H1 (cell line): Measurements from ENCODE around the gene CAMP. TPM values are rescaled to one million over a fixed set of nuclear protein-coding genes. Genes with fewer than 3 reads are reported as not detected.

Experiments used
- ATF2 ChIP-seq: IDR thresholded peaks from 2 replicates; pipeline ENCODE4 v1.6.1; 2012; ENCODE audit warnings: low read length, inconsistent platforms
- CBX5 ChIP-seq: fragments of 300-800, 300-1000 bp; sonication (generic); IDR thresholded peaks from 2 replicates; pipeline ENCODE4 v1.7.1; 2016; ENCODE audit warnings: antibody characterized with exemption, low read length, low read depth
- CBX8 ChIP-seq: fragments of 300-800, 300-1000 bp; sonication (generic); IDR thresholded peaks from 2 replicates; pipeline ENCODE4 v1.7.1; 2016; ENCODE audit warnings: low read depth, low read length, borderline replicate concordance
- EP300 ChIP-seq, 2 experiments: IDR thresholded peaks; 1 replicate in 1 of 2; 2 replicates in 1 of 2; pipeline ENCODE4 v1.6.1; 2011 to 2012; ENCODE audit warnings: low read depth in 2 of 2, low read length in 2 of 2, mild to moderate bottlenecking in 2 of 2, borderline replicate concordance in 1 of 2, inconsistent platforms in 1 of 2, moderate library complexity in 1 of 2
- EZH2 ChIP-seq: fragments of 200-600 bp; sonication (generic); IDR thresholded peaks from 2 replicates; pipeline ENCODE4 v1.7.1; 2012; ENCODE audit warnings: low read depth, mild to moderate bottlenecking, moderate library complexity, low read length, inconsistent platforms; ENCODE audit not compliant: severe bottlenecking
- FOSL1 ChIP-seq: IDR thresholded peaks from 2 replicates; pipeline ENCODE4 v1.6.1; 2011; ENCODE audit warnings: mild to moderate bottlenecking, low read depth, low read length, moderate library complexity; ENCODE audit not compliant: insufficient read depth
- GABPA ChIP-seq: IDR thresholded peaks from 2 replicates; pipeline ENCODE4 v1.6.1; 2011; ENCODE audit warnings: mild to moderate bottlenecking, low read length, moderate library complexity, borderline replicate concordance; ENCODE audit not compliant: insufficient read depth
- HDAC2 ChIP-seq, 2 experiments: fragments of 300-600 bp in 1 of 2; sonication (generic) in 1 of 2; IDR thresholded peaks; 2 replicates each; pipeline ENCODE4 v1.6.1; 2011 to 2012; ENCODE audit warnings: low read depth in 2 of 2, low read length in 2 of 2, mild to moderate bottlenecking in 2 of 2, moderate library complexity in 2 of 2, borderline replicate concordance in 1 of 2, inconsistent platforms in 1 of 2
- JUN ChIP-seq: IDR thresholded peaks from 2 replicates; pipeline ENCODE4 v1.6.1; 2011; ENCODE audit warnings: low read depth, mild to moderate bottlenecking, improper control_type of control experiment, low read length
- JUND ChIP-seq: IDR thresholded peaks from 2 replicates; pipeline ENCODE4 v1.6.1; 2011; ENCODE audit warnings: mild to moderate bottlenecking, improper control_type of control experiment, low read length
- KDM1A ChIP-seq: fragments of 200-600, 300-600 bp; sonication (generic); IDR thresholded peaks from 2 replicates; pipeline ENCODE4 v1.7.1; 2016; ENCODE audit warnings: mild to moderate bottlenecking, low read length, borderline replicate concordance
- MAX ChIP-seq: IDR thresholded peaks from 2 replicates; pipeline ENCODE4 v1.6.1; 2012; ENCODE audit warnings: inconsistent platforms
- POU5F1 ChIP-seq: IDR thresholded peaks from 2 replicates; pipeline ENCODE4 v1.6.1; 2011; ENCODE audit warnings: low read depth, mild to moderate bottlenecking, low read length, moderate library complexity
- RAD21 ChIP-seq, 2 experiments: IDR thresholded peaks in 1 of 2; conservative IDR thresholded peaks in 1 of 2; 2 replicates each; pipeline ENCODE4 v1.6.1; 2011; ENCODE audit warnings: low read depth in 2 of 2, low read length in 2 of 2, improper control_type of control experiment in 1 of 2, inconsistent platforms in 1 of 2, mild to moderate bottlenecking in 1 of 2, moderate library complexity in 1 of 2
- RXRA ChIP-seq: IDR thresholded peaks from 2 replicates; pipeline ENCODE4 v1.6.1; 2011; ENCODE audit warnings: low read depth, mild to moderate bottlenecking, low read length, moderate library complexity; ENCODE audit not compliant: insufficient read depth
- SRF ChIP-seq: IDR thresholded peaks from 2 replicates; pipeline ENCODE4 v1.6.1; 2011; ENCODE audit warnings: mild to moderate bottlenecking, low read depth, low read length, moderate library complexity
- SUZ12 ChIP-seq: fragments of 200-600 bp; sonication (generic); IDR thresholded peaks from 2 replicates; pipeline ENCODE4 v1.6.1; 2012; ENCODE audit warnings: mild to moderate bottlenecking, inconsistent platforms, low read length, moderate library complexity, mixed read lengths
- TCF12 ChIP-seq: IDR thresholded peaks from 2 replicates; pipeline ENCODE4 v1.6.1; 2011; ENCODE audit warnings: low read depth, mild to moderate bottlenecking, low read length
- polyA plus RNA-seq, 7 experiments: library from polyadenylated mRNA; depleted of rRNA in 3 of 7; stranded (reverse) in 5 of 7; unstranded in 2 of 7; fragments of >200 nt in 5 of 7; fragments of 200-250 nt in 2 of 7; gene quantifications; 1 replicate in 5 of 7; 2 replicates in 1 of 7; 4 replicates in 1 of 7; pipeline versions ENCODE4 v1.2.1 to v1.2.3, GENCODE V29; 2011 to 2013; ENCODE audit warnings: missing spikeins in 2 of 7, mixed read lengths in 2 of 7
- total RNA-seq: library from RNA; stranded (reverse); fragmentation: NEBNext Ultra II Directional; extraction: Animal tissue kit (Norgen Biotek cat#: 25700); gene quantifications from 2 replicates; pipeline ENCODE4 v1.2.1, GENCODE V29; 2021
- TF ChIP-seq, protein P1 (sequence below): IDR thresholded peaks from 2 replicates; pipeline ENCODE4 v1.6.1; 2011; ENCODE audit warnings: low read depth, mild to moderate bottlenecking, low read length; ENCODE audit not compliant: insufficient read depth

The CAMP gene
- total and polyA plus RNA-seq, 2 of the 8 experiments (the other 6 are each of a cell fraction or from before 2014, with no cell fraction given), result not detected

- TF ChIP-seq FOSL1, result no peak
- TF ChIP-seq GABPA, result no peak
- peak; percentile 41; the same call in 1 of the 2 replicates for TF ChIP-seq POU5F1
- TF ChIP-seq SRF, result no peak
- TF ChIP-seq HDAC2 (IDR thresholded peaks at IDR 0.05; ENCODE audit: borderline replicate concordance in 1 of 2, low read depth in 2 of 2, low read length in 2 of 2), result no peak
- no peak for TF ChIP-seq JUN
- no peak for TF ChIP-seq TCF12
- no peak for TF ChIP-seq ATF2
- TF ChIP-seq CBX5, result no peak
- TF ChIP-seq KDM1A, result no peak
- TF ChIP-seq JUND, result no peak
- no peak for TF ChIP-seq CBX8
- TF ChIP-seq RAD21 (IDR thresholded peaks at IDR 0.05 in 1 of 2, conservative IDR thresholded peaks at IDR 0.05 in 1 of 2; ENCODE audit: low read depth in 2 of 2, low read length in 2 of 2), result no peak
- TF ChIP-seq, protein P1, sequence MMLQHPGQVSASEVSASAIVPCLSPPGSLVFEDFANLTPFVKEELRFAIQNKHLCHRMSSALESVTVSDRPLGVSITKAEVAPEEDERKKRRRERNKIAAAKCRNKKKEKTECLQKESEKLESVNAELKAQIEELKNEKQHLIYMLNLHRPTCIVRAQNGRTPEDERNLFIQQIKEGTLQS, result no peak
- no peak for TF ChIP-seq RXRA
- TF ChIP-seq MAX, result peak; percentile 99
- TF ChIP-seq EP300 (IDR thresholded peaks at IDR 0.05; ENCODE audit: borderline replicate concordance in 1 of 2, low read depth in 2 of 2, low read length in 2 of 2), result no peak
- no peak for TF ChIP-seq EZH2
- TF ChIP-seq SUZ12, result no peak
Observed at GRCh38 chr3:48240000-48240963, 17.0 kb downstream of the CAMP start (continued).
